GM21381 (cell line): ENCODE data around the gene HOXA3.

Source experiments
- ATAC-seq: cut with Tn5 transposase; IDR thresholded peaks from one replicate; pipeline ENCODE4 v1.9.1; 2021; ENCODE audit warnings: mild to moderate bottlenecking, moderate library complexity; ENCODE audit not compliant: unreplicated experiment

Gene HOXA3

GRCh38 chr7:27189997-27190748 is 37.8 kb upstream of the HOXA3 start:
- ATAC-seq, result no peak

GRCh38 chr7:27189295-27189996 is 37.1 kb upstream of the HOXA3 start:
- ATAC-seq, result no peak

DNA sequence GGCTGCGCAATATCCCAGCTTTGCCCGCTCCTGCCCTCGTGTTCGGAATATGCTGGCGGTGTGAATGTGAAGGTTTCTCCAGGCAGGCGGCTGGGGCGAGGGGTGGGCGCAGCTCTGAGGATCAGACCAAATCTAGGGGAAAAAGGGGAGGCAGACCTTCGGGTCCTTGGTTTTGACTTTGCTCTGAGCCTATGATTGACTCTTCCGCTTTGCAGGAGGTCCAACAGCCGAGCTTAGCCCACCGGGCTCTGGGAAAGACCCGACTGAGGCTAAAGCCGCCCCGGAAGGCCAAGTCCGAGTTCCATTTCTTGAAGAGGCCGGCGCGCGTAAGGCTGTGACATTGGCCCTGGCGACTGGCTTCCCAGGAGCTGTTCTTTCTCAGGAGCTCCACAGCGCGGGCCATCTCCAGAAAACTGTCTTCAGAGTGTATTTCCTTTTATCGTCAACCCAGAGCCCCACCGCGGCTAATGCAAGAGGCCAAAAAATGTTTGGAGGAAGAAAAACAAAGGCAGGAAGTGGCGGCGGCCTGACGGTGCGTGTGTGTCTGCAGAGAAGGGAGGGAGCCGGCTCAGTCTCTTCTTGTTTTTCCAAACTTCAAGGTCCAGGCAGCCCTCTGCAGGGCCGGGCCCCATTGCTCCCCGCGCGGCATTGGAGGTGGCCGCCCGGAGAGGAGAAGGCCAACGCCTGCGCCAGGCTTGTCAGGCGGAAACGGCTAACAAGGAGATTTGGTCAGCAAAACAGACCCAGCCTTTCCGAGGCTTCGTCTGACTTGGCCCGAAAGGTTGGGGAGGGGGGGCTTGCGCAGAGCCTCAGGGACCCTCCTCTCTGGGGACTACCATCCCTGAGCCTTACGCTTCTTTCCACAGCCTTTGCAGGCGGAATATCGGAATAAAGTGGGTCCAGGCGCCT is 36.3 kb upstream of the HOXA3 start:
- no peak for ATAC-seq

GRCh38 chr7:27187475-27188385 is 35.3 kb upstream of the HOXA3 start:
- ATAC-seq, result no peak

GRCh38 chr7:27186668-27187474 is 34.5 kb upstream of the HOXA3 start:
- no peak for ATAC-seq

GRCh38 chr7:27185854-27186667 is 33.7 kb upstream of the HOXA3 start:
- no peak for ATAC-seq

- no peak for ATAC-seq
Observed at GRCh38 chr7:27185013-27185853, 32.9 kb upstream of the HOXA3 start, which contains the start of gene HOXA11. Gene HOXA11, minus strand, starts transcription at chr7:27185232. Its CDS starts 88 bp downstream, at chr7:27185144.

GRCh38 chr7:27184337-27185012 is 32.1 kb upstream of the HOXA3 start:
- no peak for ATAC-seq

GRCh38 chr7:27183682-27184336 is 31.4 kb upstream of the HOXA3 start:
- ATAC-seq, result no peak

DNA sequence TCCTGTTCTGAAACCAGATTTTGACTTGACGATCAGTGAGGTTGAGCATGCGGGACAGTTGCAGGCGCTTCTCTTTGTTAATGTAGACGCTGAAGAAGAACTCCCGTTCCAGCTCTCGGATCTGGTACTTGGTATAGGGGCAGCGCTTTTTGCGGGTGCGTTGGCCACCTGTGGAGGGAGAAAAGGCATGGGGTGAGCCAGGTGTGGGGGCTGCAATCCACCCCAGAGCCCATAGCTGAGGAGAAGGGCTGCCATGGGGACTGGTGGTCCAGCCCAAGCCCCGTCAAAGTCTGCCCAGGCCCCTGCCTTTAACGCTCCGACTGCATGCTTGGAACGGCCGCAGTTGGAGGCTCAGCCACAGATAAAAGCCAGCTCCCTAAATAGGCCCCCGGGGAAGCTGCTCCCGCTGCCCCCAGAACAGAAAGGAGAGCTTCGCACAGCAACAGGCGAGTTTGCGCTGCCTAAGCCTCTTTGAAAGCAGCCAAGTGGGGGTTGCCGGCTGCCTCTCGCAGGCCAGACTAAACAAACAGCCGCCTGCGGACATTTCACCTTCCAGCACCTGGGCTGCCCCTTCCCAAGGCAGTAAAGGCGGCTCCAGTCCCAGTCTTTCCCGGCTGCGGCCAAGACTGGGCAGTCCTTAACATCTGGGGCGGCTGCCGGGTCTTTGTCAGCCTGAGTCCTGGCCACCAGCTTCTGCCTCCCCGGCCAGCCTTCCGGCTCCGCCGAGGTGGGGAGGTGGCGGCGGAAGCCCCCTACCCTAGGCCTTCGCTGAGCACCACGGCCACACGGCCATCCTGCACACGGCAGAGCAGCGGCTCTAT is 30.7 kb upstream of the HOXA3 start:
- ATAC-seq, result no peak

DNA sequence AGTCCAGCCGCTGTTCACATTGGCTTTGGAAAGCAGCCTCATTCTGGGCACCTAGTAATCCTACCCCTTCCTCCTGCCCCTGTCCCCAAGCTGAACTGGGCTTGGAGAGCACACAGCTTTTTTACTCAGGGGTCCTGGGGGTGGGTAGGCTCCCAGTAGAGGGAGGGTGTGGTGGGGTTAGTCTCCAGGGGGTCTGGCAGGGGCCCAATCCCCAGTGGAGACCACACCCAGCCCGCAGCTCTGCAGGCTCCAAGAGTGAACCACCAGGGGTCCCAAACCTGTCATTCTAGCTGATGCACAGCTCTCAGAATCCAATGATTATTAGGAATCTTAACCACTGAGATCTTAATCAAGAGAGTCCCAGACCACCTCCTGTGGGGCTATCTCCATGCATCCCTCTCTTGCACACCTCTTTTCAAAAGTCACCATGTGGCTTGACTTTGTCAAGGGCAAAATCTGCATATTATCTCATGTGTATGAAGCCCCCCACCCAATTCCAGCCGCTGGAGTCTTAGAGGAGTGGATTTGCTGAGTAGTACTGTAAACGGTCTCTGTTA is 30.0 kb upstream of the HOXA3 start:
- no peak for ATAC-seq

- ATAC-seq, result no peak
Observed at GRCh38 chr7:27181795-27182275, 29.5 kb upstream of the HOXA3 start.

GRCh38 chr7:27180431-27181420 is 28.3 kb upstream of the HOXA3 start:
- ATAC-seq, result no peak
